MCF 10A (cell line): Measurements from ENCODE around the gene LRRIQ4. TPM values are rescaled to one million over a fixed set of nuclear protein-coding genes. Genes with fewer than 3 reads are reported as not detected.

ENCODE experiments used
- BruUV-seq: library from RNA; stranded (reverse); fragments of 400-500 nt; replicated peaks from 2 replicates; lab custom pipeline; 2021; lab: Mats Ljungman, UMichigan
- CTCF ChIA-PET: fragments of 300-600 bp; sonication (Branson Sonifier 250); formaldehyde crosslinking; extraction: SDS; loops from one replicate; lab custom pipeline; 2021; ENCODE audit warnings: antibody characterized with exemption, inconsistent platforms; lab: Yijun Ruan, JAX
- POLR2A ChIA-PET: fragments of 300-600, 350-650 bp; sonication (Branson Sonifier 250); formaldehyde crosslinking; extraction: SDS; loops from one replicate; lab custom pipeline; 2020; ENCODE audit warnings: antibody characterized with exemption, inconsistent platforms; lab: Yijun Ruan, JAX
- DNase-seq: peaks from one replicate; pipeline ENCODE4 v3.0.0-alpha.2; 2018; ENCODE audit not compliant: unreplicated experiment
- H3K27ac Mint-ChIP-seq: one replicate; pipeline ENCODE4 v1.8.0; 2022; ENCODE audit warnings: mild to moderate bottlenecking, low read depth, mixed read lengths; ENCODE audit not compliant: unreplicated experiment
- H3K27me3 Mint-ChIP-seq: one replicate; pipeline ENCODE4 v1.8.0; 2022; ENCODE audit warnings: mixed read lengths; ENCODE audit not compliant: insufficient read depth, unreplicated experiment
- H3K36me3 Mint-ChIP-seq: one replicate; pipeline ENCODE4 v1.8.0; 2022; ENCODE audit warnings: mild to moderate bottlenecking, moderate library complexity, mixed read lengths; ENCODE audit not compliant: insufficient read depth, unreplicated experiment
- H3K4me1 Mint-ChIP-seq: one replicate; pipeline ENCODE4 v1.8.0; 2022; ENCODE audit warnings: mixed read lengths; ENCODE audit not compliant: insufficient read depth, unreplicated experiment
- H3K4me3 Mint-ChIP-seq: one replicate; pipeline ENCODE4 v1.8.0; 2022; ENCODE audit warnings: mild to moderate bottlenecking, moderate library complexity, mixed read lengths; ENCODE audit not compliant: unreplicated experiment
- H3K9me3 Mint-ChIP-seq: one replicate; pipeline ENCODE4 v1.8.0; 2022; ENCODE audit warnings: mixed read lengths; ENCODE audit not compliant: unreplicated experiment
- CTCF ChIP-seq: fragments of 200-600 bp; IDR thresholded peaks from one replicate; pipeline ENCODE4 v1.8.0; 2022; ENCODE audit warnings: antibody characterized with exemption, mild to moderate bottlenecking; ENCODE audit not compliant: unreplicated experiment
- intact Hi-C: fragments of 100-400 bp; cut with micrococcal nuclease; formaldehyde crosslinking; loops from 2 replicates; pipeline ENCODE4 v1.14.1; 2022
- total RNA-seq: library from RNA; stranded (reverse); gene quantifications from 2 replicates; pipeline ENCODE4 v1.2.3, GENCODE V29; 2022

Gene LRRIQ4
- total RNA-seq, 1 experiment from 2014 or later = not detected

- no TSS peak for BruUV-seq
- POLR2A ChIA-PET = no interaction called here
- TF ChIP-seq CTCF = no peak
- H3K27me3 Mint-ChIP-seq = no peaks in the 10 kb centered on the region
- no peak overlapping the region for H3K4me3 Mint-ChIP-seq
- intact Hi-C loops = no loop called here
- no peaks in the 10 kb centered on the region for H3K36me3 Mint-ChIP-seq
- CTCF ChIA-PET = no interaction called here
- DNase-seq = no peak
- H3K4me1 Mint-ChIP-seq = no peaks in the 10 kb centered on the region
- H3K27ac Mint-ChIP-seq = no peak overlapping the region
- H3K9me3 Mint-ChIP-seq = no peaks in the 10 kb centered on the region
Measured at GRCh38 chr3:169836078-169836941, 23.6 kb downstream of the LRRIQ4 start.

DNA sequence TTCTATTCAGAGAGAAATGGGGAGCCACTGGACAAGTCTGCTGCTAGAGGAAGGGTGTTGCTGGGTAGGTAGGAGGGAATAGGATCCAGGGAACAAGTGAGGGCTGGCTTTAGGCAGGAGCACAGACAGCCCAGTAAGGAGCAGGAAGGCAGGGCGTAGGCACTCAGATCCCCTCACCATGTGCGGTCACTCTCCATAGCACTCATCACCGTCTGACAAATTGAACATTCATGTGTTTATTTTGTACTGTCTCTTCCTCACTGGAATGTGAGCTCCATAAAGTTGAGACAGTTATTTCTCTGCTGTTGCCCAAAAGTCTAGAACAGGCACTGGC is 24.2 kb downstream of the LRRIQ4 start:
- no peaks in the 10 kb centered on the region for H3K36me3 Mint-ChIP-seq
- POLR2A ChIA-PET = no interaction called here
- no TSS peak for BruUV-seq
- intact Hi-C loops = no loop called here
- H3K9me3 Mint-ChIP-seq = no peaks in the 10 kb centered on the region
- CTCF ChIA-PET = no interaction called here
- no peak for TF ChIP-seq CTCF
- DNase-seq = no peak
- H3K27me3 Mint-ChIP-seq = no peaks in the 10 kb centered on the region
- no peaks in the 10 kb centered on the region for H3K4me1 Mint-ChIP-seq
- no peak overlapping the region for H3K27ac Mint-ChIP-seq
- H3K4me3 Mint-ChIP-seq = no peak overlapping the region

- no TSS peak for BruUV-seq
- CTCF ChIA-PET = interaction anchor here (0.6 kb wide), 1 partner anchor 58 kb away, joined by 3 read pairs; no protein-coding TSS in a partner anchor
- POLR2A ChIA-PET = no interaction called here
- no peak for DNase-seq
- intact Hi-C loops = no loop called here
- no peaks in the 10 kb centered on the region for H3K36me3 Mint-ChIP-seq
- TF ChIP-seq CTCF = no peak
- no peaks in the 10 kb centered on the region for H3K4me1 Mint-ChIP-seq
- H3K27ac Mint-ChIP-seq = no peak overlapping the region
- H3K9me3 Mint-ChIP-seq = no peaks in the 10 kb centered on the region
- H3K27me3 Mint-ChIP-seq = no peaks in the 10 kb centered on the region
- no peak overlapping the region for H3K4me3 Mint-ChIP-seq
Measured at GRCh38 chr3:169838511-169839030, 25.9 kb downstream of the LRRIQ4 start.

DNA sequence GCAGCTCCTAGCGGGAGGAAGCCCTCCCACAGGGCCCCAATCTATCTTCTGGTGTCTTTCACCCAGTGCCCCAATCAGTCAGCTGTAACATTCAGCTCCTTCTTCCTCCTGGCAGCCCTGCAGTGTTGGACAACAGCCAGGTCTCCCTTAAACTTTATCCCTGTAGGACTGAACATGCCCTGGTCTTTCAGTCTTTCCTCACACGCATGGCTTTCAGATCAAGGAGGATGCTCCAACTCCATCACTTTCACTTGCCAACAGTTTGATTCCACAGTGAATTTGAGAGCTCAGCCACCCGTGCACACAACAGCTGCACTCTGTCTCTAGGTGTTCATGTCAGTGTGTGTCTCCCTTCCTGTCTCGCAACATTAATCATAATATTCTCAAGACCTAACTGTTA is 28.5 kb downstream of the LRRIQ4 start:
- no peak for TF ChIP-seq CTCF
- Mint-ChIP-seq H3K27ac (no peak overlapping the region), H3K4me1 (no peaks in the 10 kb centered on the region), H3K4me3 (no peak overlapping the region), H3K9me3 (no peaks in the 10 kb centered on the region), H3K36me3 (no peaks in the 10 kb centered on the region), H3K27me3 (no peaks in the 10 kb centered on the region)
- intact Hi-C loops = no loop called here
- POLR2A ChIA-PET = no interaction called here
- BruUV-seq = no TSS peak
- no peak for DNase-seq
- CTCF ChIA-PET = interaction anchor here (0.5 to 1.1 kb wide), 4 partner anchors 9 to 151 kb away, joined by 3 to 4 read pairs (median 3); no protein-coding TSS in a partner anchor
